HG03565 (cell line): ENCODE data around the gene GRB10.

Source experiments
- ATAC-seq: cut with Tn5 transposase; IDR thresholded peaks from one replicate; pipeline ENCODE4 v1.9.1; 2021; ENCODE audit warnings: mild to moderate bottlenecking, moderate library complexity; ENCODE audit not compliant: unreplicated experiment

GRB10 gene

DNA sequence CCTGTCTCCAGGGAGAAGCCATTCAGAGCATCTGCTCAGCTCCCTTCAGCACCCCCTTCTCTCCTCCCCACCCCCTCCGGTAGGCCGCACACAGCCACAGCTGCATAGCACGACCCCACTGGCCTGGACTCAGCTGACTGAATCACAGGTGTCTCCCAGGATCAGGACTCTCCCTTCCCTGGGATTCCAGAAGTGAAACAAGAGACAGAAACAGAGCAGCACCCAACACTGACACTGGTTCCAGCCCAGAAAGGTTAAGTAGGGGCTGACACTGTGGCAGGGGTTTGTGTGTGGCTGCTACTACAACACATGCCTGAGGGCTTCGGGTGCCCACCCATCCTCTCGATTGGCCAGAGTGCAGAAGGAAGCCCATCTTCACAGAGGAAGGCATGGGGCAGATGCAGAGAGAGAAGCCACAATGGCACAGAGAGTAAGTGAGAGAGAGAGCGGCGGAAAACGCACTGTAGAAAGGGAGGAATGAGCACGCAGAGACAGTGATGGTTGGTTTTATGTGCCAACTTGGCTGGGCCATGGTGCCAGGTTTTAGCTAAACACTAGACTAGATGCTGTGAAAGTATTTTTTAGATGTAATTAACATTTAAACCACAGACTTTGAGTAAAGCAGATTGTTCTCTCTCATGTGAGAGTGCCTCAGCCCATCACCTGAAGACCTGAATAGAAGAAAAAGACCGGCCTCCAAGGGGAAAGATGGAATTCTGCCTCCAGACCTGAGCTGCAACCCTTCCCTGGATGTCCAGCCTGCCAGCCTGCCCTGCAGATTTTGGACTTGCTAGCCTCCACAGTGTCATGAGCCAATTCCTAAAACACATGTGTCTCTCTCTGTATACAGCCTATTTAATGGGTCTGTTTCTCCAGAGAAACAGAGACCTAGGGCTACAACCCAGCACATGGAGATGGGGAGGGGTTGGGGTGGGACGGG is 107.5 kb downstream of the GRB10 start:
- ATAC-seq = no peak

DNA sequence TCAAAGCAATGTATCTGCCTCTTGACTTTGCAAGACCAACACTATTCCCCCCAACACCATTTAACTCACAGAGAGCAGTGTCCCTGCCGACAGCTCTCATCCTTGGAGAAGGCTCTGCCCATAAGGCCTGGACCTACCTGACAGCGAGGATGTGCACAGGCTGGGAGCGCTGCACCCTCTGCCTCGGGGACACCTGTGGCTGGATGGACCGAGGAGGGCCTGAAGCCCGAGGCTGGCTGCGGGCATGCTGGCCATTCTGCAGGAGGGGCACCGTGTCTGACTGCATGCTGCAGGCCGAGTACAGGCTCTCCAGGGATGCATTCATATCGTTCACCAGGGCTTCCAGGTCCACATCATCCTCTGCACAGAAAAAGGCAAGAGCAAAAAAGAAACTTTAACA is 108.4 kb downstream of the GRB10 start:
- ATAC-seq = no peak

DNA sequence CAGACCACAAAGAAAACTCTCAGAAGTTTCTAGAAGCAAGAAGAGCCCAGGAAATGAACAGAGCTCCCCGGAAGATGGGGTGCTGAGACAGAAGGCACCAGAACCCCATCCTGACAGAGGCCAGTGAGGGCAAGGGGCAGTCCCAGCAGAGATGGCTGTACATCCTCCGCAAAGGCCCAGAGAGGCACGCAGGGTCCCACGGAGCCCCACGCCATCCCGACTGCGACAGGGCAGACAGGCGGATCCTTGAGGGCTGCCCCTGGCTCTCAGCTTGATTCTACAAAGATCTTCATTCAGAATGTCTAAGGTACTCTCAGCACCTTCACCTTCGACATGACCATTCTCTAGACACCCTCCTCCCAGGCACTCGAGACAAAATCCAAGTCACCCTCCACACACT is 109.6 kb downstream of the GRB10 start:
- no peak for ATAC-seq

DNA sequence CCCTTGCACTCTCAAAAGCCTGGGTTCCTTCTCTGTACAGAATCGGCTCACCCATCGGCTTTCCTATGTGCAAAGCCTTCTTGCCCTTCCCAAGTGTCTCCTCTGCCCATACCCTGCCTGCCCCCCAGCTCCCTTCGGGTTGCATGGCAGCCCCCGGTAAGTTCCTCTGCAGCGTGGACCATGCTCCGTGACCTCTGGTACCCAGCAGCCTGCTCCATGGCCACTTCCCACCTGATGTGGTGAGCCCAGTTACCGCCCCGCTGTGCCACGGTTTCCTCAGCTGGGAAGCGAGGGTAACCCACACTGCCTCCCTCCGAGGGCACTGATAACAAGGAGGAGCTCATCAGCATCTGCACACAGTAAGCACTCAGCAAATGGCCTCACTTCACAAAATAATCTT is 110.7 kb downstream of the GRB10 start:
- ATAC-seq = no peak

DNA sequence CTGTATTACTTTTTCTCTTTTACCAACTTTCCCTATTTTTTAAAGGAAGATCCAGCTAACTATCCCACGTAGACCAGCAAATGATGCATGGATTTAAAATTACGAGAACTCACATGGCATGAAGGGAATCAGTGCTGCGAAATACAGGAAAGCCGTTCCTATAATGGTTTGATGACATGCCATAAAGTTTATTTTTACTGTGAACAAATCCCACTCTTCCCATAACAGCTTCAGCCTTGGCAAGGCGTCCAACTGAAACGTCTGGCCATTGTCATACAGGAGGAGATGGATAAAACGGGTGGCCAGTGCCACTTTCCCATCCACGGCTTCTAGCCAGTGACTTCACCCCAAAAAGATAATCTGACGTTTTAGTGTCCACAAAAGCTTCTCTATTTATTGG is 111.3 kb downstream of the GRB10 start:
- ATAC-seq = no peak

DNA sequence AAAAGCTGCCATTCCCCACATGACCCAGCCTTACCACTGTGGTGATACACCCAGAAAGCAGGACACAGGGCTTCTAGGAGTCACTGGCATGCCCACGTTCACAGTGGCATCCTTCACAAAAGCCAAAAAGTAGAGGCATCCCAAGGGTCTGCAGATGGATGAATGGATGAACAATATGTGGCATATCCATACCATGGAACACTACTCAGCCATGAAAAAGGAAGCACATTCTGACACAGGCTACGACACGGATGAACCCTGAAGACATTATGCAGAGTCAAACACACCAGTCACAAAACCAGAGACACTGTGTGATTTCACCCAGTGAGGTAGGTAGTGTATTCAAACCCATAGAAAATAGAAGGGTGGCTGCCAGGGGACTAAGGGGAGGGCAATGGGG is 112.8 kb downstream of the GRB10 start:
- ATAC-seq = no peak

DNA sequence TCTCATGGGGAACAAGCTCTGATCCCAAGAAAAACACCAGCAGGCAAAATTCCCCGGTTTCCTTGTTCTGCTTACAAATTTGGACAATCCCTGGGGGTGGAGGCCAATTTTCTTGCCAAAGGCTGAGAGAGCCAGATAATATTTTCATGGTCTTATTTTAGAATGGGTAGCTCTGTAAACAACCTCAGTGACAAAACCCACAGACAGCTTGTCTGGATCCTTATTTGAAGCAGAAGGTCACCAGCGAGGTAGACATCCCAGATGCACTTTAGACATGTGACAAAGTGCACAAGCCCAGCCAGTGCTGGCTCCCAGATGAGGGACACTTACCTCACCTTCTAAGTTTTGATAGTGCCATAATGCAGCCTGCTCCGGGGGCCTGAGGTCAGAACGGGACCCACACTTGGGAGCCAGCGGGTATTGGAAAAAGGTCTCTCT is 114.9 kb downstream of the GRB10 start:
- ATAC-seq = no peak

DNA sequence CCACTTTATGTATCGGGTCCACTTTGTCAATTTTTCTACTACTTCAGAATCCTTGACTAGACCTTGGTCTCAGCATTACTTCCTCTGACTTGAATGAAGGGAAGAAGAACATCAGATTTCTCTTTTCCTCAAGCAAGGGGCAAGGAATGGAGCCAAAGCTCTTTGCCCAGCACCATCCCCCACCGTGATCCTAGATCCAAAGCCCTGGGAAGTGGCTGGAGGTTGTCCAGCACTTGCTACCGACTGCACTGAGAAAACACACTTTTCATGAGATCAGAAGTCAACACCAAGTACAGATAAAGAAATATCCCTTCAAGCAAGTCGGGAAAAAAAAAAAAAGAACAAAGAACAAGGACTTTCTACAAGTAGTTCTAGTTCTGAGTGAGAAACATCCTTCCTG is 115.4 kb downstream of the GRB10 start:
- ATAC-seq = no peak

DNA sequence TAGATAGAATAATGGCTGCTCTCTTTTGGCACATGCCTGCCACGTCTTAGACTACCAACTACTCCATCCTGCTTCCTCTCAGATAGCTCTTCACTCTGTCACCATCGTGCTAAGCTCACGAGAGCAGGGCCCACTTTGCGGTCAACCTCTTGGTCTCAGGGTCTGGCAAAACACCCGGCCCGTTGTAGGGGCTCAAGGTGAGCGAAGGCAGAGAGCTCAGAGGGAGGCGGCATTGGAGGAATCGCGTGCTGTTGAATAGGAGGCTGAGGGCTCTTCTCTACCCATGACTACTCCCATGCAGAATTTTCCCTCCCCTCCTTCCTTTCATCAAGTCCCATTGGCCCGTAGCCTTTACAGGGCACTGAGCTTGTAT is 116.6 kb downstream of the GRB10 start:
- no peak for ATAC-seq

DNA sequence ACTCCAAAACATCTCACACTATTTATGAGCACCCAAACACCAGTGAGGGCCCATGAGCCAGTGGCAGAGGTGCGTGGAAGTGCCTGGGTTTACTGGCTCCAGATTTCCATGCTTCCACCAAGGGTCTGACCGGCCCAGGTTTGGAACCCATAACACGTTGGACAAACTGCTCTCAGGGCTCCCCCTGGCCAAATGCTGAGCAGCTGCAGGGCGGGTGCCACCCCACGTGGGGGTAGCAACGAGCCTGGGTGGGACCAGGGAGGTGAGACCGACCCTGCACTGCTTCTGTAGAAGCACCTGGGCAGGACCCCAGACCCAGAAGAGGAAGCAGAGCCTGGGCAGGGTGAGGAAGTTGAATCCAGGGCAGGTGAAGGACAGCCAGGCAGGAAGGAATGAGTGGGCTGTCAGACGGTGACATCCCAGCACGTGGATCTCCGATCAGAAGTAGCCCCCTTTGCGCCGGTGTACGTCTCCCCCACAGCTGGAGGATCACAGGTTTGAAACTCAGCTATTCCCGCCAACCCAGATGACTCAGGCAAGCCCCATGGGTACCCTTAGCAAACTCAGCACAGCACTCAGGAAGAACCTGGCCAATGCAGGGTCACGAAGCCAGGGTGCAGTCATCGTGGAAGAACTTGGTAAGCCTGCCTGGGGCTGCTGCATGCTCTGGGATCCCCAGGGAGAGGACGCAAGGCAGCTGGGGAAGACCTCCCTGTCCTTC is 117.1 kb downstream of the GRB10 start:
- ATAC-seq = no peak

DNA sequence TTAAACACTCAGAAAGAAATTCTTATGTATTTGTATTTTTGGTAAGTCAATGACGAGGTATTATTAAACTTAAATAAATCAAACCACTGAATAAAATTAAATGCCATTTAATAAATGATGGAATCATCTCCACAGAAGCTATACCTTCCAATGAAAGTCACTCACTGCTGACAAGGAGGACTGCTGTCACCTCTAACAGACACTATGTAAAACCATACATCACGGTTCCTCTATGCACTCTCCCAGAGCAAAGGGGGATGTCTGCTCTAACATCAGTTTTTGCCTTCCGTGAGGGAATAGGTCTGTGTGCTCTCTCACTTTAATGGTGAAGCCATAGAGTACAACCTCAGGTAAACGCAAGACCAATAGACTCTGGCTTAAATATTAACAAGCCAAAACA is 117.8 kb downstream of the GRB10 start:
- peak; percentile 21 for ATAC-seq

DNA sequence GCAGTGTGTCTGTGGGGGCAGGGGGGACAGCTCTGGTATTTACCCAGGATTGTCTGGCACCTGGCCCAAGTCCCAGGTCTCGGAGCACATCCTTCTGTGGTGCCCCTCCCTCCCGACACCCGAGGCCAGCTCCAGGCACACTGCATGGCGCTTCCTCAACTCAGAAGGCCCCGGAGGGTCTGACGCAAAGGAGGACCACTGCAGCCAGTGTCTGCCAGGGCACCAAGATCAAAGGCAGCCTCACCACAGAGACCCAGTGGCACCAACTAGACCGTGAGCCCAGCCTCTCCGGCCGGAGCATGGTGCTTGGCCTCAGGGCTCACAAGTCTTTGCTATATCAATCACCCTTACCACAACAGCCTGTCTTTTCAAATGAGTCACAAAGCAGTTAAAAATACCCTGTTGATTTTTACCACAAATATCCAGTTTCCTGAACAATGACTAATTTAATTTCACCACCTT is 118.2 kb downstream of the GRB10 start:
- peak; percentile 68 for ATAC-seq

DNA sequence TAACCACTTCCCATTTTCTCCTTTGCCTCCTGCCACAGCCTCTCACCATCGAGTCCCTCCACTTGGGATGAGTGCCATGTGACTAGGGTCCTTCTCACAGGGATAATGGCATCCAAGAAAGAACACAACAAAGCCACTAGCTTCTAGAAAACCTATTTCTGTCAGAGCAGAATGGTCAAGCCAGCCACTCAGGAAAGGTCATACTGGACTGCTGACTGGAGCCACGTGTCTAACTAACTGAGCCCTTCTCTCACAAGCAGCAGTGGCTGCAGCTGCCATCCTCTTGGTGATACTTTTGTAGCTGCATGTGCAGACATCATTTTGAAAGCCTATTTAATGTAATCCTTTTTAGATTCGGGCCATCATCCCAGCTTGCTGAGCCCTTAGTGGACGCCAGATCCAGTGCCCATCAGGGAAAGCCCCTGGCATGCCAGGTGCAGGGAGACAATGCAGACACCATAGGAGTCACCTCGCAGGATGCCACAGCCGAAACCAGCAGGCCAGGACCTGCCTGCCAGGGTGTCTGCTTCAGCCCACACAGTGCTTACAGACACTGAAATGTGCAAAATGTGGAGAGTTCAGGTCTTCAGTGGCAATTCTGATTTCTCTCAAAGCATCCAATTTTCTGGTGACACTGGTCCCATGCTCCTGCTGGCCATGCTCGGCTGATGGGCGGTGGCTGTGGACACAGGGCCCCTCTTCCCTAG is 119.1 kb downstream of the GRB10 start:
- ATAC-seq = no peak

DNA sequence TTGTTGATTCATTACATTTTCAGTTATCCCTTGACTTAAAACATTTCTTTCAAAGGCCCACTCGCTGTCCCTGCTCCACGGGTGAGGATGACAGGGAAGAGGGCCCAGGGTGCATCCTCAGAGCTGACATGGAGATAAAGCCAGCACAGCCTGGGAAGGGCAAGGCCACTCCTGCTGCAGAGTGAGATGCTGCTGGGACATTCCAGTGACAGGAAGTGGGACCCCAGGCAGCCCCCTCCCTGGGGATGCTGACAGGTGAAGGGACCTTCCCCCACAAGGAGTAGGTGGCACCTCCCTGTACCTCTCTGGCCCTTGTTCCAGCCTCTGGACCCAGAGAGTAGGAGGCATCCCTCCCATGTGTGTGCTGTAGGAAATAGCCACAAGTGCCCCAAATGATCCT is 119.7 kb downstream of the GRB10 start:
- no peak for ATAC-seq

DNA sequence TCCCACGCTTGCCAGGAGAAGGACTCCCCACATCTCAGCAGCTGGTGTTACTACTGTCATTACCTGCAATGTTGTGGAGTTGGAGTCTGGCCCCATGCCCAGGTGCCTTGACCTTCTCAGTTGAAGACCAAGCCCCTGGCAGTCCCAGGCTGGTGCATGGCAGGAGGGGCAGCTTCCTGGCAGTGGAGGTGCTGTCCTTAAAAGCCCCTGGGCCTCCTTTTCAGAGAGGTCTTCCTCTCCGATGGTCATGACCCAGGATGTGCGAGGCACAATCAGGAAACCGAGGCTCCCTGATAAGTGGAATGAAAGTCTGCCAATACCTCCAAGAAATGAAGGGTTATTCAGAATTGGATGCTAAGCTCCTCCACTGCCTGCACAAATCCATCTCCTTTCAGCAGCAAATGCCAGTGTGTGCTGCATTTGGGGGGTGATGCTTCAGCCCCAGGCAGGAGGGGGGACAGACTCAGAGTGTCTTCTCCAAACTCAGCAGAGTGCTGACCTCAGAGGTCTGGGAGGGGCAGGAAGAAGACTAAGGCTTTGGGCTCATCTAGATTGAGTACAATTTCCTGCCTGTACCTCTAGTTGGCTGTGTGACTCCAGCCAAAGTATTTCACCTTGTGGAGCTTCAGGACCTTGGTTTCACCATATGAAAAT is 120.5 kb downstream of the GRB10 start:
- ATAC-seq = no peak

DNA sequence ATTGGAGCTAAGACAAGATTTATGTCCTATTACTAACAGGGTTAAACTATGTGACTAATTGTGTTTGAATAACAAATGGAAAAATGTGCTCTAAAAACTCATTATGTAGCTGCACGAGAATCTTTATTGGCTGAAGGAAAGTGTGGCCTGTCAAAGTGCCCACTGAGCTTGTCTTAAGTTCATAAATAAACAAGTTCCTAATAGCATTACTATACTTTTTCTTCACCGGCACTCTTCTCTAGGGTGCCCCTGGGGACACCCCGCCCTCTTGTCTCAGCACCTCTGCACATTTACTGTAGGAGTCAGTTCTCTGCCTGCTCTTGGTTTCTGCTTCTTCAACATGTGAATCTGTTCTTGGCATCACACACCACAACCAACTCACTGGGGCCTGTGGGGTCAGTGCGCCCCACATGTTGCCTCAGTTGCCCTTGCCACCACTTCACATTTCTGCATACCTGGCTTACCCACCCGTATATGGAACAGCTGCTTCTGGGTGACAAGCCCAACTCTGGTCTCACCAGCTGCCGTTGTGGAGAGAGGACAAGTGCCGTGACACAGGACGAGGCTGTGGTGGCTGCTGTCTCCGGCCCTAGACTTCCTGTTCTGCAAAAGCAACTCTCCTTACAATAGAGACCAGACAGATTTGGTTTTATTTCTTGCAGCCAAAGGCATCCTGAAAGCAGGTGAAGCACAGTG is 121.2 kb downstream of the GRB10 start:
- ATAC-seq = peak; percentile 36

DNA sequence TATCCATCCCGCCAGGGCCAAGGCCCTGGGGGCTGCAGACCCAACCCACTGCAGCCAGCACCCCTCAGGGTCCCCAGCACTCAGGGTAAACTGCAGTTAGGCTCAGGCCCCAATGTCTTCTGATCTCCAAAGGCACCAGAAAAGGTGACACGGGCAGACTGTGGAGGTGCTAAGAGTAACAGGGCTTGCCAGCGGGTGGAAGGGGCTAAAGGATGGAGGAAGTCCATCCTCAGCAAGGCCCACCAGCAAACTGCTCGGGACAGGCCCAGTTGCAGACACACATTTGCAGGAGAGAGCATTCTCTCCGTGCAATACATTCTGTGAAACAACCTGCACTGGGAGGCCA is 121.9 kb downstream of the GRB10 start:
- no peak for ATAC-seq

DNA sequence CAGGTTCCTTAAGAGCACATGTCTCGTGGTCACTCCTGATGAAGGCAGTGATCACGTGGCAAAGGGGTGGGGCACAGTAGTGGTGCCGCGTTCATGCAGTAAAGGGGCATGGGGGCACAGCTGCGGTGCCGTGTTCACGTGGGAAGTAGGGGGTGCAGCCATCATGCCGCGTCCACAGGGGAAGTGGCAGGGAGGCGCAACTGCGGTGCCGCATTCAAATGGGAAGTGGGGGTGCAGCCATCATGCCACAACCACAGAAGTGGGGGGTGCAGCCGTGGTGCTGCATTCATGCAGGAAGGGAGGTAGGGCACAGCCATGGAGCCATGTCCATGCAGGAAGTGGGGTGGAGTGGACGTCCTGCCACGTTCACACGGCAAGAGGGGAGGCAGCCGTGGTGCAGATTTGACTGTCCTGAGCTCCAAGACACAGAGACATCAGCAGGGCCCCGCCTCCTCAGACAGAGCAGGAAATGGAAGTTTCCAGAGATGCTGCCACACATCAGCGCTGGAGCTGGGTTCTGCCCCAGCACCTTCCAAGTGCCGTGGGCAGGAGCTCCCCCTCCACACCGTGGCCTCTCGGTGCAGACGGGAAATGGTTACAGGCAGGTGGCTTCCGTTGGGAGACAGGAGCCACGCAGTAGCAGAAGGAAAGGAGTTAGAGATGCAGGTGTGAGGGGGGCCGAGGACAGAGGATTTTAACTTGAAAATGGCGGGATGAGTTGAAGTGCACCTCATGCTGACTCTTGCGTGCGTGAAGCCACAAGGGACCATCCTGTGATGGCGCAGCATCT is 122.5 kb downstream of the GRB10 start:
- no peak for ATAC-seq

DNA sequence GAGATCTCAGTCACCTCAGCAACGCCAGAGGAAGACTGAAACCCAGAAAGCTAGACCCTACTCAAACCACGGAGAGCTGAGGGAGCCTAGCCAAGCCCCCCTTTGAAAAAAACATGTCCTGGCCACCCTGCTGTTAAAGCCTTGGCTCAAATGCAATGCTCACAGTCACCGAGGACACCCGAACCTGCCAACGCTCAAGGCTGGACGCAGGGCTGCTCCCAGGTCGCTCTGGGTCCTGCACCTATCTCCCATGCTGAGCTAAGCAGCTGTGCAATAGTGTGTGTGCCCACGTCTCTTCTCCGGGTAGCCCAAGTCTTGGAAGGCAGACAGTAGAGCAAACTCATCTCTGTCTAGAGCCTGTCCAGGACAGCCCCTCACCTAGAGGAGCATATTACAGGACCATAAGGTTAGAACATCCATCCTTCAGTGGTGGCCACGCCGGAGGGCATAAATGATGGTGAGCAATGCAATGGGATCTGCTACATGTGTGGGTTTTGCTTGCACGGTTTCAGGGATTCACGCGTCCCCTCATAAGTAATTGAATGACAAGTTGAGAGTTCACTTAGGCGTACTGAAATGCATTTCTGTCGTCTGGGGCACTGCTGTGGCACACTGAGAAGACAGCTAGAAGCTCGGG is 123.2 kb downstream of the GRB10 start:
- no peak for ATAC-seq
